ENCODE data around the gene MPV17.
A peak's percentile ranks its signal among the peaks of the same experiment; 100 is the strongest.
"Not testable (repeated sequence)": the region's sequence is repeated elsewhere in the genome, so short reads cannot be mapped to it uniquely, and the experiment has no call there.

Gene MPV17

DNA sequence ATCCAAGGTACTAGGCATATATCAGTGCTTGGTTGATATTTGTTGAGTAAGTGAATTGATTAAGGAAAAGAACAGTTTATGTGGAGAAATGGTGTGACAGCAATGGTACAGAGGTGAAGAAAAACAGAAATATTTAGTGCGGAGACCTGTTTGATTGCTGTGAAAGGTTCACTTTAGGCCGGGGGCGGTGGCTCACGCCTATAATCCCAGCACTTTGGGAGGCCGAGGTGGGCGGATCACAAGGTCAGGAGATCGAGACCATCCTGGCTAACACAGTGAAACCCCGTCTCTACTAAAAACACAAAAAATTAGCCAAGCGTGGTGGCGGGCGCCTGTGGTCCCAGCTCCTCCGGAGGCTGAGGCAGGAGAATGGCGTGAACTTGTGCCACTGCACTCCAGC is 54.6 kb downstream of the MPV17 start:
- DNase-seq, result not testable (repeated sequence)

- no peak for DNase-seq
Observed at GRCh38 chr2:27265536-27265870, 57.4 kb downstream of the MPV17 start.

GRCh38 chr2:27264753-27265535 is 58.0 kb downstream of the MPV17 start:
- DNase-seq, result peak in 24 of 56 donors; percentile 4 to 42 (median 16)

GRCh38 chr2:27264253-27264752 is 58.6 kb downstream of the MPV17 start:
- no peak for DNase-seq

DNA sequence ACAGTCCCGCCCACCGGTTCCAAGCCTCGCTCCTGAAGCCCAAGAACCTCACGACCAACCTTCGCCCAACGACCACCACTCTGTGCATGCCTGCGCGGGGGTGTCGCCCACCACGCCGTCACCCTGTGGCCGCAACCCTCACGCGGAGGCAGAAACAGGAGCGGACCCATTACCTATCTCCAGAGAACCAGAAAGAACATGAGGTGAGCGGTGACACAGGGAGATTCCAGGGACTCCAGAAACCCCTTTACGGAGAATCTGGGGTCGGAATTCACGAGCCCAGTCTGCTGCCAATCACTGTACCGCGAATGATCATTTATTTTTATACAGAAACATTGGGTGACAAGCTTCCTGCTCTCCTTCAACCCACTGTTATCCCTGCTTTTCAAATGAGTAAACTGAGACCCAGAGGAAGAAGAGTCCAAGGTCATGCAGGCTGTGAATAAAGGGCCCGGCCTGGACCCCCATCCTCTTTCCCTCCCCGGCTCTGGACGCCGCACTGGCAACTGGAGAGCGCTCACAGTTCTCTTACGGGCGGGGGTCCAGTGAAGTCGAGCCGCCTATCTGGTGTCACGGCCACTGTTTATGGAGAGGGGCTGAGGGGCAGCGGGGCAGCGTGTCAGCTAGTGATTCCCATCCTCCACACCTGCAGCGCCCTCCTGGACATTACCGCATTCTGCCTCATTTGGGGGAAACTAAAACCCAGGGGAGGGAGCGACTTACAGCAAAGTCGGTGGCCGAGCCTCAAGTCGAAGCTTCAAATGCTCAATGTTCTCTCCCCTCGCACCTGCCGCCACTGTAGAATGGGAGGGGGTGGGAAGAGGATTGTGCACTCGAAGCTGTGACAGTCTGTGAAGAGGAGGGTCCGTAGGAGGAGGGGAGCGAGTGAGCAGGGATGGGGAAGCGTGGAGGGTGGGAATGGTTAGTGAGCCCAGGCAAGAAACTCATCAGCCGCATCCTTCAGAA is 59.3 kb downstream of the MPV17 start:
- DNase-seq, result no peak

DNA sequence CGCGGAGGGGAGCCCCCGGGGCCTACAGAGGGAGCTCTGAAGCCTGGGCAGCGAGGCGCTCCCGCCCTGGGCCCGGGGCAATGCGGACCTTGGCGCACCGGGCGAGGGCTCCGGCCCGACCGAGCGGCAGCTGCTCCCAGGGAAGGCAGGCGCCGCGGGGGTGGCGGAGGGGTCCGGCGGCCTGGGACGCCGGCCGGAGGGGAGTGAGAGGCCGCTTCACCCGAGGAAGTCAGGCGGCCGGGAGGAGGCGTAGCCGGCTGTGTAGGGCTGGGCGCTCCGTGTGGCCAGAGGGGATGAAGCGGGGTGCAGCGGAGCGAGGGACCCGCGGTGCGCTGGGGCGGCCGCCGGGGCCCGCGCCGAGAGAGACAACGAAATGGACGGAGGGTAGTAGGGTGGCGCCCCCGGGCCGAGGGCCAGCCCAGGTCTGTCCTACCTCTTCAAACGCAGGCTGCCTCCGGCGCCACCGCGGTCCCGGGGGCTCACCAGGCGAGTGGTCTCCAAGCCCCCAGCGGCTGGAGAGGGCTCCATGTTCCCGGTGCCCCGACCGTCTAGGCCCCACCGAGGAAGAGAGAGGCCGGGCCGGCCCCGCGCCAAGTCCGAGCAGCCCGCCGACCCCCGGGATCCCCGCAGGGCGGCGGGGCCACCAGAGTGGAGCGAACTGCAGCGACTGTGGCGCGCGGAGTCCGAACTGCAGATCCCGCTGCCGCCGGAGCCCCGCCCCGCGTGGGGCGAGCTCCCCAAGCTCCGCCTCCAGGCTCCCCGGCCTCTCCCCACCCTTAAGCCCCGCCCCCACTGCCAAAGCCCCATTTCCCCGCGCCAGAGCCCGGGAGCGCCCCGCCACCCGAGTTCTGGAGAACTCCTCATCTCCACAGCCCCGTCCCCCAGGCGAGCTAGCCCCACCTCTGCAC is 60.3 kb downstream of the MPV17 start, which contains the start of gene SLC30A3:
Gene SLC30A3, minus strand, starts transcription at position 669 of the 908 bp plus-strand sequence. Its CDS starts 141 bp downstream, at position 528.
- peak in 9 of 56 donors; percentile 4 to 37 (median 18) for DNase-seq

DNA sequence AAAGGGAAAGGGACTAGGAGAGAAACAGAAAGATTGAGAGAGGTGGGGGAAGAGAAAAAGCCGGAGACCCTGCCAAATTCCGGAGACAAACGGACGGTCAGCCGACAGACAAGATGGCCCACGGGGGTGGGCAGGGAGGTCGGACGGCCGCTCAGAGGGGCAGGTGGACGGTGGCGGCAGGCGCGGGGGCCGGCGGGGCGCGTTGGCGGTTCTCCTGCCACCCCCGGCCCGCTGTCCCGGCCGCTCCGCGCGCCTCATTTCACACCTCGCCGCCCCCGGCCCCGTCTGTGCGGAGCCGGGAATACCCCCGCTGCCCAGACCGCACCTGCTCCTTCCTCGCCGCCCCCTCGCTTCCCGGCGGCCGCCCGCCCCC is 61.0 kb downstream of the MPV17 start:
- DNase-seq, result peak in 1 of 56 donors; percentile 15

- DNase-seq, result no peak
Observed at GRCh38 chr2:27261241-27261925, 61.5 kb downstream of the MPV17 start.
